ENCODE data around the gene CAMK1D. TPM values are rescaled to one million over a fixed set of nuclear protein-coding genes. Genes with fewer than 3 reads are reported as not detected.
"Not testable (repeated sequence)": the region's sequence is repeated elsewhere in the genome, so short reads cannot be mapped to it uniquely, and the experiment has no call there.

CAMK1D gene
- total RNA-seq, 1 donor from 2014 or later, result 12.8 TPM

- no peaks in the 10 kb centered on the region for H3K27me3 ChIP-seq
- no peaks in the 10 kb centered on the region for H3K4me1 ChIP-seq
- DNase-seq (ENCODE audit: extremely low spot score in 2 of 2), result no peak
- TF ChIP-seq, protein P1, sequence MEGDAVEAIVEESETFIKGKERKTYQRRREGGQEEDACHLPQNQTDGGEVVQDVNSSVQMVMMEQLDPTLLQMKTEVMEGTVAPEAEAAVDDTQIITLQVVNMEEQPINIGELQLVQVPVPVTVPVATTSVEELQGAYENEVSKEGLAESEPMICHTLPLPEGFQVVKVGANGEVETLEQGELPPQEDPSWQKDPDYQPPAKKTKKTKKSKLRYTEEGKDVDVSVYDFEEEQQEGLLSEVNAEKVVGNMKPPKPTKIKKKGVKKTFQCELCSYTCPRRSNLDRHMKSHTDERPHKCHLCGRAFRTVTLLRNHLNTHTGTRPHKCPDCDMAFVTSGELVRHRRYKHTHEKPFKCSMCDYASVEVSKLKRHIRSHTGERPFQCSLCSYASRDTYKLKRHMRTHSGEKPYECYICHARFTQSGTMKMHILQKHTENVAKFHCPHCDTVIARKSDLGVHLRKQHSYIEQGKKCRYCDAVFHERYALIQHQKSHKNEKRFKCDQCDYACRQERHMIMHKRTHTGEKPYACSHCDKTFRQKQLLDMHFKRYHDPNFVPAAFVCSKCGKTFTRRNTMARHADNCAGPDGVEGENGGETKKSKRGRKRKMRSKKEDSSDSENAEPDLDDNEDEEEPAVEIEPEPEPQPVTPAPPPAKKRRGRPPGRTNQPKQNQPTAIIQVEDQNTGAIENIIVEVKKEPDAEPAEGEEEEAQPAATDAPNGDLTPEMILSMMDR (IDR thresholded peaks at IDR 0.05), result no peak
- TF ChIP-seq POLR2AphosphoS5 (IDR thresholded peaks at IDR 0.05; ENCODE audit: insufficient read depth in 1 of 2, low read depth in 1 of 2), result no peak
- no peak for TF ChIP-seq POLR2A (IDR thresholded peaks at IDR 0.05)
- no peak overlapping the region for H3K27ac ChIP-seq
- no peak overlapping the region for H3K4me3 ChIP-seq
- intact Hi-C loops (cut with DNase I), result no loop called here
- H3K9me3 ChIP-seq, result no peaks in the 10 kb centered on the region
- no peaks in the 10 kb centered on the region for H3K36me3 ChIP-seq
Observed at GRCh38 chr10:12862459-12862858, 513.1 kb downstream of the CAMK1D start.

GRCh38 chr10:12865515-12865914 is 516.2 kb downstream of the CAMK1D start:
- H3K27ac ChIP-seq; H3K36me3 ChIP-seq; intact Hi-C loops (cut with DNase I); H3K9me3 ChIP-seq; DNase-seq (ENCODE audit: extremely low spot score in 2 of 2); H3K4me1 ChIP-seq; H3K4me3 ChIP-seq; H3K27me3 ChIP-seq: not testable (repeated sequence)

GRCh38 chr10:12868229-12868628 is 518.9 kb downstream of the CAMK1D start:
- Histone ChIP-seq H3K36me3 (no peaks in the 10 kb centered on the region), H3K4me3 (no peak overlapping the region), H3K9me3 (no peaks in the 10 kb centered on the region), H3K27me3 (no peaks in the 10 kb centered on the region), H3K4me1 (no peaks in the 10 kb centered on the region), H3K27ac (no peak overlapping the region)
- intact Hi-C loops (cut with DNase I), result no loop called here
- DNase-seq (ENCODE audit: extremely low spot score in 2 of 2), result no peak
- TF ChIP-seq POLR2AphosphoS5 (IDR thresholded peaks at IDR 0.05; ENCODE audit: insufficient read depth in 1 of 2, low read depth in 1 of 2), result no peak
- no peak for TF ChIP-seq POLR2A (IDR thresholded peaks at IDR 0.05)
- TF ChIP-seq, protein P1 (IDR thresholded peaks at IDR 0.05), result no peak

GRCh38 chr10:12869427-12869826 is 520.1 kb downstream of the CAMK1D start:
- H3K27me3 ChIP-seq, result no peaks in the 10 kb centered on the region
- TF ChIP-seq POLR2AphosphoS5 (IDR thresholded peaks at IDR 0.05; ENCODE audit: insufficient read depth in 1 of 2, low read depth in 1 of 2), result no peak
- no peak for TF ChIP-seq POLR2A (IDR thresholded peaks at IDR 0.05)
- TF ChIP-seq, protein P1 (IDR thresholded peaks at IDR 0.05), result no peak
- intact Hi-C loops (cut with DNase I), result no loop called here
- DNase-seq (ENCODE audit: extremely low spot score in 2 of 2), result no peak
- no peaks in the 10 kb centered on the region for H3K36me3 ChIP-seq
- no peak overlapping the region for H3K27ac ChIP-seq
- H3K9me3 ChIP-seq, result no peaks in the 10 kb centered on the region
- no peak overlapping the region for H3K4me3 ChIP-seq
- no peaks in the 10 kb centered on the region for H3K4me1 ChIP-seq

DNA sequence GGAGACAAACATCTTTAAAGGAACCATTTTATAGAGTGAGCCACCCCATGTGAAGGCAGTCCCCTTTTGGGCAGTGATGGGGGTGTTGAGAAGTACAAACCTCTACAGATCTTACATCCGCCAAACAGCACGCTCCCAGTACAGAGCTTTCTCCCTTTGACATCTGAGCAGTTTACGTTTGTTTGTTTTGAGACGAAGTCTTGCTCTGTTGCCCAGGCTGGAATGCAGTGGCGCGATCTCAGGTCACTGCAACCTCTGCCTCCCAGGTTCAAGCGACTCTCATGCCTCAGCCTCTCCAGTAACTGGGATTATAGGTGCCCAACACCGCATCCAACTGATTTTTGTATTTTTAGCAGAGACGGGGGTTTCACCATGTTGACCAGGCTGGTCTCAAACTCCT is 523.2 kb downstream of the CAMK1D start:
- no peaks in the 10 kb centered on the region for H3K36me3 ChIP-seq
- H3K27me3 ChIP-seq, result no peaks in the 10 kb centered on the region
- H3K9me3 ChIP-seq, result no peaks in the 10 kb centered on the region
- intact Hi-C loops (cut with DNase I), result no loop called here
- no peak overlapping the region for H3K4me3 ChIP-seq
- DNase-seq (ENCODE audit: extremely low spot score in 2 of 2), result no peak
- TF ChIP-seq POLR2AphosphoS5 (IDR thresholded peaks at IDR 0.05; ENCODE audit: insufficient read depth in 1 of 2, low read depth in 1 of 2) (no peak), POLR2A (IDR thresholded peaks at IDR 0.05) (no peak)
- TF ChIP-seq, protein P1 (IDR thresholded peaks at IDR 0.05), result no peak
- H3K4me1 ChIP-seq, result peaks cover 20% of the 10 kb centered on the region
- no peak overlapping the region for H3K27ac ChIP-seq

GRCh38 chr10:12873172-12873571 is 523.8 kb downstream of the CAMK1D start:
- peaks cover 20% of the 10 kb centered on the region for H3K4me1 ChIP-seq
- H3K9me3 ChIP-seq, result no peaks in the 10 kb centered on the region
- TF ChIP-seq, protein P1 (IDR thresholded peaks at IDR 0.05), result no peak
- no peak for TF ChIP-seq POLR2A (IDR thresholded peaks at IDR 0.05)
- TF ChIP-seq POLR2AphosphoS5 (IDR thresholded peaks at IDR 0.05; ENCODE audit: insufficient read depth in 1 of 2, low read depth in 1 of 2), result no peak
- no peaks in the 10 kb centered on the region for H3K36me3 ChIP-seq
- no peak overlapping the region for H3K4me3 ChIP-seq
- intact Hi-C loops (cut with DNase I), result no loop called here
- DNase-seq (ENCODE audit: extremely low spot score in 2 of 2), result no peak
- no peaks in the 10 kb centered on the region for H3K27me3 ChIP-seq
- no peak overlapping the region for H3K27ac ChIP-seq
